Measurements from ENCODE around the gene PIK3AP1. TPM values are rescaled to one million over a fixed set of nuclear protein-coding genes. Genes with fewer than 3 reads are reported as not detected.

Gene PIK3AP1
- total RNA-seq, 1 donor from 2014 or later: 4.2 TPM

DNA sequence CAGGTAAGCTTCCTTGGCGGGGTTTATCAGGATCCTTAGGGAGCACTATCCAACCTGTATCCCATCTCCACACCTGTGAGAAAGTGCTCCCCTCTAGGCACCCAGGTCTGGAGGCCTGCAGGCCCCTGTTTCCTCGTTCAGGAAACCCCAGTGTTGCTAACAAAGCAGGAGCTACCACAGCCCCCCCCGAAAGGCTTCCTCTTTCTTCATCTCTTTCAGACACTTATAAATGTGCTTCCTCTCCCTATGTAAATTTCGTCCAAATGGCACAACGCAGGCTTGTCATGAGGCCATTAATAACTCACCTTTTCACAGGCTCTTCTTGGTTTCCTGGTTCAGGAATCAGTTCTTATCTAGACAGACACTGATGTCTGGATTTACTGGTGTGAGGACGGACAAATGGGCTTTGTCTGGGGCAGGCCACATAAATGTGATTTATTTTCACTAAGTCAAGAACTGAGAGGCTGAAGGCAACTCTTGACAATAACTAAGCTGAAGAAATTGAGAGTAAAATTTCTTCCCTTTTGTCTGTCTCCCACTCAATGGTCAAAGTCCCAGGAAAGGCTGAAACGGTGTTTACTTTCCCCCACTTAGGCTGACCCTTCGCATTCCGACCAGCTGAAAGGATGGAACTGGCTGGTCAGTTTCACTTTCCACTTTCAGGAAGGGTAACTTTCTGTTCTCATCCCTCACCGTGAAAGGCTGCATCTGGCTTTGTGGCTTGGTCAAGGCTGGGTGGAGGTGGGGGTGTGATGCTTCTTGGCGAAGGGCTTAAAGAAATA is 46.8 kb downstream of the PIK3AP1 start:
- peak; percentile 70 for DNase-seq (ENCODE audit: low read depth)
- TF ChIP-seq CTCF (conservative IDR thresholded peaks at IDR 0.05; ENCODE audit: low read depth, low read length): no peak
- peak overlapping the region; percentile 44 for H3K4me3 ChIP-seq (ENCODE audit: low read depth, low read length)

- H3K4me3 ChIP-seq (ENCODE audit: low read depth, low read length): no peak overlapping the region
- no peak for DNase-seq (ENCODE audit: low read depth)
- no peak for TF ChIP-seq CTCF (conservative IDR thresholded peaks at IDR 0.05; ENCODE audit: low read depth, low read length)
Observed at GRCh38 chr10:96672481-96673175, 47.7 kb downstream of the PIK3AP1 start.

- no peak overlapping the region for H3K4me3 ChIP-seq (ENCODE audit: low read depth, low read length)
- TF ChIP-seq CTCF (conservative IDR thresholded peaks at IDR 0.05; ENCODE audit: low read depth, low read length): no peak
- no peak for DNase-seq (ENCODE audit: low read depth)
Observed at GRCh38 chr10:96671211-96671890, 49.0 kb downstream of the PIK3AP1 start.

DNA sequence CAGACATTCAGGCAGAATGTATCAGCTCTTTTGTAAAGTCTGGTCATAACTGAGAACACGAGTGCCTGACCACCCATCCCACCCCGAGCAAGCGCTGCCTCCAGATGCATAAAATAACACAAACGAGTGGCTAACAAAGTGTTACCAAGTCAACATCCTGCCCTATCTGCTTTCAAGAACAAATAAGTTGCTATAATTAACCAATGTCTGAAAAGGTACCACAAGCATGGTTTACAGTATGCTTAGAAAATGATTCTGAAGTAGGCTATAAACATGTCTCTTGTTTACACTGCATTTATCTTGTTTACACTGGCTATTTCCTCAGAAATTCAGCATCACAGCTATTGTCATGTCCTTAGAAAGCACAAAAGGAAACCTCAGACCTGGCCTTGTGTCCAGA is 49.5 kb downstream of the PIK3AP1 start:
- DNase-seq (ENCODE audit: low read depth): no peak
- H3K4me3 ChIP-seq (ENCODE audit: low read depth, low read length): no peak overlapping the region
- no peak for TF ChIP-seq CTCF (conservative IDR thresholded peaks at IDR 0.05; ENCODE audit: low read depth, low read length)

DNA sequence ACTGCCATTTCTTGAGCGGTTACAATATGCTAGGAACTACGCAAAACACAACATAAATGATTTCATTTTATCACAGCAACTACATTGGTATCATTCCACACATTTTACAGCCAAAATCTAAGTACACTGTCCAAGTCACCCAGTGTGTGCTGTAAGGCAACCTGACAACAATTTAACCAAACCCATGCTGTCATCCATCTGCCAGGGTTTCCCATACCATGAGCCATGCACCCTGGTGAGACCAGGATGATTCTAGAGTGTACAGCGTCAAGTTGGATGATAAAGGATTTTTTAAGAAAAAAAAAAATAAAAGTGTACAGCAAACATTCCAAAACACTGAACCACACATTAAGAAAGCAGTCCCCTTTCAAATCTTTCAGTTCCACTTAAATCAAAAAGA is 52.9 kb downstream of the PIK3AP1 start:
- DNase-seq (ENCODE audit: low read depth): no peak
- no peak for TF ChIP-seq CTCF (conservative IDR thresholded peaks at IDR 0.05; ENCODE audit: low read depth, low read length)
- no peak overlapping the region for H3K4me3 ChIP-seq (ENCODE audit: low read depth, low read length)

- H3K4me3 ChIP-seq (ENCODE audit: low read depth, low read length): no peak overlapping the region
- no peak for TF ChIP-seq CTCF (conservative IDR thresholded peaks at IDR 0.05; ENCODE audit: low read depth, low read length)
Observed at GRCh38 chr10:96666741-96667140, 53.6 kb downstream of the PIK3AP1 start.

More at GRCh38 chr10:96666741-96667140, 53.6 kb downstream of the PIK3AP1 start:
- no peak for DNase-seq (ENCODE audit: low read depth)

Data from epithelial cell of proximal tubule (primary cell).